GM19372 (cell line): ENCODE data around the gene PRXL2B.

ENCODE experiments used
- ATAC-seq: cut with Tn5 transposase; IDR thresholded peaks from one replicate; pipeline ENCODE4 v1.9.1; 2021; ENCODE audit warnings: mild to moderate bottlenecking, low read depth, moderate library complexity; ENCODE audit not compliant: unreplicated experiment

The PRXL2B gene

GRCh38 chr1:2584686-2585317 is 1.8 kb upstream of the PRXL2B start:
- no peak for ATAC-seq

- no peak for ATAC-seq
Measured at GRCh38 chr1:2585318-2586092, 1.1 kb upstream of the PRXL2B start.

- peak; percentile 7 for ATAC-seq
Measured at GRCh38 chr1:2587071-2587859, 688 bp downstream of the PRXL2B start.

GRCh38 chr1:2587860-2588571 is 1.4 kb downstream of the PRXL2B start:
- no peak for ATAC-seq

DNA sequence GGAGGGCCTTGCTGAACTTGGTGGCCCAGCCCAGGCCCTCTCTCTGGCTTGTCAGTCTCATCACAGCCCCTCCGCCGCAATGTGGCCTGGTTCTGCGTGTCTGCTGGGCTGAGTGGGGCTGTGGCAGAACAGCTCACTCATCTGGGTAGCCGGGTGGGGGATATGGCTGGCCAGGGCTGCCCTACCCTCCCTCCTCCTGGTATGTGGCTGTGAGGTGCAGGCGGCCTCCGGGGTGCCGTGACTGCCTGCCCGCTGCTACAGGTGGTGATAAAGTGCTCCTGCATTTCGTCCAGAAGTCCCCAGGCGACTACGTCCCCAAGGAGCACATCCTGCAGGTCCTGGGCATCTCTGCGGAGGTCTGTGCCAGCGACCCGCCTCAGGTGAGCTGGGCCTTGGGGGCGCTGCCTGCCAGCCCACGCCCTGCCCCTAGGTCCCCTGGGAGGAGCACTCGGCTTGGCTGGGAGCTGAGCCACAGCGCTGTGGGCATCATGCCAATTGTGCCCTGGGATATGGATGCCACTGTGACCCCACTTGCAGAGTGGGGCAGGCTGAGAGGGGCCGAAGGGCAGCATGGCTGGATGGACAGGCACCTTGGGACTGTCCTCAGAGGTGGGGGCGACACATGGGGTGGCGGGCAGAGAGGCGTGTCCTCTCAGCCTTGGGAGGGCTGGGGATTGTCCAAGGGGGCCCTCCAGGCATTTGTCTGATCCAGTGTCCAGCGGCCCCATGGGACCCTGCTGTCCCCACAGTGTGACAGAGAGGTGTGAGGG is 2.3 kb downstream of the PRXL2B start:
- ATAC-seq = no peak

DNA sequence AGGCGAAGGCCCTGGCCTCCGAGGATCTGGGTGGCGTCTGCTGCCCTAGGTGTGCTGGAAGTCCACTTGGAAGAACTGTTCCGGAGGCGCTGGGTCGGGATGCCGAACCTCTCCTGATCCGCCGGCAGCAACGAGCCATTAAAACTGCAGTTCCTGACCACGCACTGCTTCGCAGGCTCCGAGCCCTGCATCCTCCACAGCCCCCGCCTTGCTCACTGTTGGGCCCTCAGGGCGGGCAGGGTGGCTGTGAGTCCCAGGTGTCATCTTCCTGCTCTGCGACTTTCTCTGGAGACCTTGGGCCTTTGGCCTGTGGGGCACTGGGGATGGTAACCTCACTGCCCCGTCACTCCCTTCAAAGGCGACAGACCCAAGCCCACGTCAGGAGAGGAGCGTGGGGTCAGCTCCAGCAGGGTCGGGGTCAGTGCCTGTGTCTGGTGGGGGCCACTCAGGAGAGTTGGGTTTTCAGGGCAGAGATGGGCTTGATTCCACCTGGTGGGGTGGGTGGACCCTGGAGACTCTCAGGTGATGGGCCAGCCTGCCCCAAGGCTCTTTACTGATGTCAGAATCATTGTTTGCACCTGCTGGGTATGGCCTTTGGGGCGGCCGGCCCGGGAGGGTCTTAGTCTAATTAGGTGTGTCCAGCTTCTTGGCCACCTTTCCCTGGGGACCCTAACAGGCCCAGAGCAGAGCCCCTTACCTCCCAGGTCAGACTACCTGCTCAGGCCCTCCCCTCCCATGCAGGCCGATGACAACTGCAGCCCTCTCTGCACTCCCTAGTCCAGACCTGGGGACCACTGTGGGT is 3.1 kb downstream of the PRXL2B start:
- ATAC-seq = no peak

GRCh38 chr1:2590233-2591141 is 3.9 kb downstream of the PRXL2B start:
- no peak for ATAC-seq

GRCh38 chr1:2591233-2591580 is 4.6 kb downstream of the PRXL2B start:
- no peak for ATAC-seq

GRCh38 chr1:2591581-2592261 is 5.1 kb downstream of the PRXL2B start:
- no peak for ATAC-seq

DNA sequence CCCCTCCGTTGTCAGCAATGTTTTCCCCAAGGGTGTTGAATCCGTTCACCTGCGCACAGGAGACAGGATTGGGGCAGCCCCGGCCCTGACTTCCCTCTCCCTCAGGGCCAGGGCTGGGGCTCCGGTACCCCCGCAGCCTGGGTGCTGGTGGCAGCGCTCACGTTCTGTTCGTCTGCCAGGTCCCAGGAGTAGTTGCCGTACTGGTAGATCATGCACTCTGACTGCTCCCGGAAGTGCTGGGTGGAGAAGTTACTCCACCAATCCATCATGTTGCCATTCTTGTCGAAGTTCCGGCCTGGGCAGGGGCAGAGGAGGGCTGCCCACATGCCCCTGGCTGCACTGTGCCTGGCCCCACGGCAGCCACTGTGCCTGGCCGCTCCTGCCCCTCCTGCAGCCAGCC is 6.1 kb downstream of the PRXL2B start:
- no peak for ATAC-seq

GRCh38 chr1:2593251-2593878 is 6.8 kb downstream of the PRXL2B start:
- ATAC-seq = no peak

- ATAC-seq = no peak
Measured at GRCh38 chr1:2594001-2594640, 7.5 kb downstream of the PRXL2B start.

DNA sequence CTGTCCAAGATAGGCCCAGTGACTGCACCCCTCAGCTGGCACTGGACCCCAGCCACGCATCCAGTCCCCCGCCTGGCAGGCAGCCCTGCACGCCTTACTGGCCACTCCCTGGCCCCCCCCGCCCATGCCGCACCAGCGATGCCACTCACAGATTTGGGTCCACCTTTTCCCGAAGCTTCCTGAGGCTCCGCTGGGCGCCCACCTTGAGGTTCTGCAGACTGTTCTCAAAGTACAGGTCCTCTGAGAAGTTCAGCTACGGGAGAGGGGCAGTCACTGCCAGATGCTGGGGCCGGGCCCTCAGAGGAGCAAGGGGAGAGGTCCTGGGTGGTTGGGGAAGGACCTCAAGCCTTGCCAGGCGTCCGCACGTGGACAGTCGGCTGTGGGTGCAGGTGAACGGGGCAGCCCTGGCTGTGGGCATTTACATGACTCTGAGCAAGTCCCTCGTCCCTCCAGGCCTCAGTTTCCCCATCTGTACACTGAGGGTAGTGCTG is 8.1 kb downstream of the PRXL2B start:
- no peak for ATAC-seq

- no peak for ATAC-seq
Measured at GRCh38 chr1:2595261-2595811, 8.8 kb downstream of the PRXL2B start.

DNA sequence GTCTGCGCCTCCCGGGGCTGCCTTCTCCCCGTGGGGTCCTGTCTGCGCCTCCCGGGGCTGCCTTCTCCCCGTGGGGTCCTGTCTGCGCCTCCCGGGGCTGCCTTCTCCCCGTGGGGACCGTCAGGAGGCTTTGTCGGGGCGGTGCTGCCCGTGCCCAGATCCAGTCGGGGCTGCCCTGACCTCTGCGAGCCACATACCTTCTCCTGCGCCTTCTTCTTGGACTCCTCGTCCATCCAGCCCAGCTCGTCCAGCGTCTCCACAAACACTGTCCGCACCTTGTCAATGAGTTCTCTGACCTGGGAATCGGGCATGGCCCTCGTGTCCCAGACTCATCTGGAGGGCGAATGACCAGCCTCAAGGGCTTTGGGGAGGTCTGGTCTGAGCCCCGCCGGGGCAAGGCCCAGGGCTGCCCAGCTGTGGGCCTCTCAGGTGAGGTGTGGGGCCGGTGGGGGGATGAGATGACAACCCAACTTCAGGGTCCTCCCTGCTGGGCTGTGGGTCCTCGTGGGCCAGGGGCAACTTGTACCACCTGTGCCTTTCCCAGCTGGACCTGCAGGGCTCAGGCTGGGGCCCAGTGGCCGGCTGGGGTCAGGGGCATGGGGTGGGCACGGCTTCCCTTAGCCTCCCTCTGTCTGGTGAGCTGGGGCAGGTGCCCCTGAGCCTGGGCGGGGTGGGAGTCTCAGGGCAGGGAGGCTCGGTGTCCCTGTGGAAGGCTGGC is 9.4 kb downstream of the PRXL2B start:
- ATAC-seq = no peak
